GM06990 (cell line): ENCODE results near the gene SUPT3H.
"Not testable (repeated sequence)": the region's sequence is repeated elsewhere in the genome, so short reads cannot be mapped to it uniquely, and the experiment has no call there.

Experiments used
- DNase-seq: peaks from one replicate; pipeline ENCODE4 v3.0.0-alpha.2; 2011; ENCODE audit not compliant: insufficient read length; ENCODE audit errors: extremely low read depth
- H3K27me3 ChIP-seq: replicated peaks from 2 replicates; pipeline ENCODE4 v1.6.0; 2011; ENCODE audit warnings: low read length; ENCODE audit not compliant: control insufficient read depth, insufficient read depth
- H3K36me3 ChIP-seq: 2 replicates; pipeline ENCODE4 v1.5.1; 2011; ENCODE audit warnings: low read length; ENCODE audit not compliant: control insufficient read depth, insufficient read depth
- H3K4me3 ChIP-seq: replicated peaks from 2 replicates; pipeline ENCODE4 v1.5.1; 2011; ENCODE audit warnings: low read depth, mild to moderate bottlenecking, control low read depth, low read length
- CTCF ChIP-seq: IDR thresholded peaks from 2 replicates; pipeline ENCODE4 v1.5.1; 2011; ENCODE audit warnings: low read length, control low read depth, mild to moderate bottlenecking, inconsistent platforms; ENCODE audit not compliant: insufficient read depth, poor library complexity, severe bottlenecking

Gene SUPT3H

GRCh38 chr6:45191414-45191813 lies 186.3 kb downstream of the SUPT3H start:
- Histone ChIP-seq H3K27me3 (no peaks in the 10 kb centered on the region), H3K4me3 (no peak overlapping the region), H3K36me3 (no peaks in the 10 kb centered on the region)
- TF ChIP-seq CTCF: no peak
- no peak for DNase-seq

- no peak for TF ChIP-seq CTCF
- Histone ChIP-seq H3K27me3 (no peaks in the 10 kb centered on the region), H3K36me3 (no peaks in the 10 kb centered on the region), H3K4me3 (no peak overlapping the region)
- DNase-seq: no peak
Observed at GRCh38 chr6:45187836-45188235, 189.9 kb downstream of the SUPT3H start.

- H3K36me3 ChIP-seq: no peaks in the 10 kb centered on the region
- no peak overlapping the region for H3K4me3 ChIP-seq
- H3K27me3 ChIP-seq: no peaks in the 10 kb centered on the region
- no peak for DNase-seq
- TF ChIP-seq CTCF: no peak
Observed at GRCh38 chr6:45185403-45186251, 192.1 kb downstream of the SUPT3H start.

- no peak for TF ChIP-seq CTCF
- Histone ChIP-seq H3K27me3 (no peaks in the 10 kb centered on the region), H3K36me3 (no peaks in the 10 kb centered on the region), H3K4me3 (no peak overlapping the region)
- DNase-seq: no peak
Observed at GRCh38 chr6:45184937-45185336, 192.8 kb downstream of the SUPT3H start.

GRCh38 chr6:45184040-45184439 lies 193.7 kb downstream of the SUPT3H start:
- no peak for DNase-seq
- no peaks in the 10 kb centered on the region for H3K36me3 ChIP-seq
- no peaks in the 10 kb centered on the region for H3K27me3 ChIP-seq
- no peak overlapping the region for H3K4me3 ChIP-seq
- no peak for TF ChIP-seq CTCF

- not testable (repeated sequence) for H3K36me3 ChIP-seq, H3K27me3 ChIP-seq, H3K4me3 ChIP-seq, DNase-seq
Observed at GRCh38 chr6:45176373-45176772, 201.4 kb downstream of the SUPT3H start.
